HL-60 (cell line): ENCODE measurements around the gene GALNT14.

Experiments
- DNase-seq, 2 experiments: peaks; one replicate each; pipeline ENCODE4 v3.0.0-alpha.2; 2010 to 2020; ENCODE audit warnings: low read depth in 1 of 2, low spot score in 1 of 2
- H3K27ac ChIP-seq: fragments of 250-450 bp; sonication (Bioruptor Pico); replicated peaks from 2 replicates; pipeline ENCODE4 v1.5.1; 2020; ENCODE audit warnings: mild to moderate bottlenecking, moderate library complexity
- H3K27me3 ChIP-seq: fragments of 250-450 bp; sonication (Bioruptor Pico); 2 replicates; pipeline ENCODE4 v1.5.1; 2021; ENCODE audit warnings: mild to moderate bottlenecking, moderate library complexity; ENCODE audit not compliant: insufficient read depth, poor library complexity, severe bottlenecking
- H3K4me3 ChIP-seq: replicated peaks from 2 replicates; pipeline ENCODE4 v1.5.1; 2011; ENCODE audit warnings: mild to moderate bottlenecking, control low read depth, low read length; ENCODE audit not compliant: insufficient read depth
- CTCF ChIP-seq: IDR thresholded peaks from one replicate; pipeline ENCODE4 v1.5.1; 2011; ENCODE audit warnings: low read length, control low read depth, inconsistent platforms; ENCODE audit not compliant: insufficient read depth
- GABPA ChIP-seq: IDR thresholded peaks from 2 replicates; pipeline ENCODE4 v1.6.1; 2012; ENCODE audit warnings: low read depth
- POLR2AphosphoS5 ChIP-seq: IDR thresholded peaks from 2 replicates; pipeline ENCODE4 v1.6.1; 2012; ENCODE audit warnings: low read depth
- REST ChIP-seq: IDR thresholded peaks from 2 replicates; pipeline ENCODE4 v1.6.1; 2012; ENCODE audit warnings: low read depth; ENCODE audit not compliant: insufficient replicate concordance
- SPI1 ChIP-seq: IDR thresholded peaks from 2 replicates; pipeline ENCODE4 v1.6.1; 2012; ENCODE audit warnings: low read depth, mild to moderate bottlenecking, borderline replicate concordance

GALNT14 gene

GRCh38 chr2:30899516-30900054 is 238.7 kb downstream of the GALNT14 start:
- H3K4me3 ChIP-seq, result no peak overlapping the region
- TF ChIP-seq GABPA (no peak), POLR2AphosphoS5 (no peak), SPI1 (no peak), CTCF (no peak), REST (no peak)
- H3K27ac ChIP-seq, result no peak overlapping the region
- no peaks in the 10 kb centered on the region for H3K27me3 ChIP-seq
- DNase-seq, result no peak

GRCh38 chr2:30897539-30897938 is 240.7 kb downstream of the GALNT14 start:
- Histone ChIP-seq H3K27me3 (no peaks in the 10 kb centered on the region), H3K27ac (no peak overlapping the region), H3K4me3 (no peak overlapping the region)
- DNase-seq, result no peak
- TF ChIP-seq SPI1, result no peak
- TF ChIP-seq REST, result no peak
- no peak for TF ChIP-seq CTCF
- no peak for TF ChIP-seq POLR2AphosphoS5
- no peak for TF ChIP-seq GABPA

GRCh38 chr2:30894498-30895119 is 243.6 kb downstream of the GALNT14 start:
- Histone ChIP-seq H3K27ac (no peak overlapping the region), H3K4me3 (no peak overlapping the region), H3K27me3 (no peaks in the 10 kb centered on the region)
- TF ChIP-seq POLR2AphosphoS5, result no peak
- no peak for TF ChIP-seq REST
- no peak for TF ChIP-seq SPI1
- no peak for TF ChIP-seq GABPA
- TF ChIP-seq CTCF, result no peak
- DNase-seq, result peak in 1 of 2 experiments; percentile 42
